Measurements from ENCODE around the gene PPIL4. TPM values are rescaled to one million over a fixed set of nuclear protein-coding genes. Genes with fewer than 3 reads are reported as not detected.

Gene PPIL4
- total RNA-seq, 1 experiment from 2014 or later, result 27.7 TPM

DNA sequence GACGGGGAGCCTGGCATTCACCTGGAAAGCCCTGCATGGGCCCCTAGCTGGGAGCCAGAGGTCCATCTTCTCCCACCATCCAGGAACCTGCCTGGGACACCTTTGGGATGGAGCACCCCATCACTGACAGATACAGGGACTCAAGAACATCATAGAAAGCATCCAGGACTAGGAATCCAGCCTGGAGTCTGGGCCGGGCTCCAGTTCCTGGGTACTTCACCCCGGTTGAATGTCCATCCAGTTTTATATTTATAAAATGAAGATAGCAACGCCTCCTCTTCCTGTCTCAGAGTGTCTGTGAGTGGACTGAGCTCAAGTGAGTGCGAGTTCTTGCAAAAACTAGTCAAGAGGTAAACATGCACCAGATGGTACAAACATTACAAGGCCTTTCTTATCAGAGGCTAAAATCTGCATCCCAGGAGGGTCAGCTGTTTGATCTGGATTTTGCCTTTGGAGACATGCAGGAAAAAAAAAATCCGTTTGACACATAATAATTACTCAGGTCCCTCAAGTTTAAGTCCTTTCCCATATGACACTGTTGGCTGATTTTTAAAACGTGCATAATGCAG lies 88.4 kb downstream of the PPIL4 start:
- Mint-ChIP-seq H3K4me3 (no peak overlapping the region), H3K36me3 (no peaks in the 10 kb centered on the region), H3K4me1 (no peaks in the 10 kb centered on the region), H3K27ac (no peak overlapping the region), H3K27me3 (ENCODE audit: low read depth) (peaks cover 13% of the 10 kb centered on the region), H3K9me3 (no peaks in the 10 kb centered on the region)
- DNase-seq (ENCODE audit: low spot score) (no peak), ATAC-seq (no peak)
- POLR2A ChIA-PET, result no interaction called here
- TF ChIP-seq, protein P1, sequence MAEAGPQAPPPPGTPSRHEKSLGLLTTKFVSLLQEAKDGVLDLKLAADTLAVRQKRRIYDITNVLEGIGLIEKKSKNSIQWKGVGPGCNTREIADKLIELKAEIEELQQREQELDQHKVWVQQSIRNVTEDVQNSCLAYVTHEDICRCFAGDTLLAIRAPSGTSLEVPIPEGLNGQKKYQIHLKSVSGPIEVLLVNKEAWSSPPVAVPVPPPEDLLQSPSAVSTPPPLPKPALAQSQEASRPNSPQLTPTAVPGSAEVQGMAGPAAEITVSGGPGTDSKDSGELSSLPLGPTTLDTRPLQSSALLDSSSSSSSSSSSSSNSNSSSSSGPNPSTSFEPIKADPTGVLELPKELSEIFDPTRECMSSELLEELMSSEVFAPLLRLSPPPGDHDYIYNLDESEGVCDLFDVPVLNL (CRISPR knock-in tag; IDR thresholded peaks at IDR 0.05; ENCODE audit: borderline replicate concordance, low read depth), result no peak
- TF ChIP-seq ZNF423 (CRISPR knock-in tag; IDR thresholded peaks at IDR 0.05) (no peak), RORB (CRISPR knock-in tag; IDR thresholded peaks at IDR 0.05) (no peak), ZNF416 (CRISPR knock-in tag; IDR thresholded peaks at IDR 0.05) (no peak), ZNF396 (CRISPR knock-in tag; IDR thresholded peaks at IDR 0.05; ENCODE audit: borderline replicate concordance) (no peak), ZBTB21 (CRISPR knock-in tag; IDR thresholded peaks at IDR 0.05; ENCODE audit: borderline replicate concordance) (no peak), SP1 (CRISPR knock-in tag; conservative IDR thresholded peaks at IDR 0.05) (no peak), CREB1 (CRISPR knock-in tag; IDR thresholded peaks at IDR 0.05) (no peak), SMAD4 (CRISPR knock-in tag; IDR thresholded peaks at IDR 0.05) (no peak), NR3C1 (CRISPR knock-in tag; conservative IDR thresholded peaks at IDR 0.05; ENCODE audit: low read depth) (no peak), ZNF138 (CRISPR knock-in tag; conservative IDR thresholded peaks at IDR 0.05) (no peak), GABPB1 (CRISPR knock-in tag; IDR thresholded peaks at IDR 0.05) (no peak), ZNF263 (CRISPR knock-in tag; IDR thresholded peaks at IDR 0.05; ENCODE audit: low read depth) (no peak)
- TF ChIP-seq, protein P2, sequence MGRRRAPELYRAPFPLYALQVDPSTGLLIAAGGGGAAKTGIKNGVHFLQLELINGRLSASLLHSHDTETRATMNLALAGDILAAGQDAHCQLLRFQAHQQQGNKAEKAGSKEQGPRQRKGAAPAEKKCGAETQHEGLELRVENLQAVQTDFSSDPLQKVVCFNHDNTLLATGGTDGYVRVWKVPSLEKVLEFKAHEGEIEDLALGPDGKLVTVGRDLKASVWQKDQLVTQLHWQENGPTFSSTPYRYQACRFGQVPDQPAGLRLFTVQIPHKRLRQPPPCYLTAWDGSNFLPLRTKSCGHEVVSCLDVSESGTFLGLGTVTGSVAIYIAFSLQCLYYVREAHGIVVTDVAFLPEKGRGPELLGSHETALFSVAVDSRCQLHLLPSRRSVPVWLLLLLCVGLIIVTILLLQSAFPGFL (CRISPR knock-in tag; IDR thresholded peaks at IDR 0.05; ENCODE audit: borderline replicate concordance), result no peak
- TF ChIP-seq, protein P3, sequence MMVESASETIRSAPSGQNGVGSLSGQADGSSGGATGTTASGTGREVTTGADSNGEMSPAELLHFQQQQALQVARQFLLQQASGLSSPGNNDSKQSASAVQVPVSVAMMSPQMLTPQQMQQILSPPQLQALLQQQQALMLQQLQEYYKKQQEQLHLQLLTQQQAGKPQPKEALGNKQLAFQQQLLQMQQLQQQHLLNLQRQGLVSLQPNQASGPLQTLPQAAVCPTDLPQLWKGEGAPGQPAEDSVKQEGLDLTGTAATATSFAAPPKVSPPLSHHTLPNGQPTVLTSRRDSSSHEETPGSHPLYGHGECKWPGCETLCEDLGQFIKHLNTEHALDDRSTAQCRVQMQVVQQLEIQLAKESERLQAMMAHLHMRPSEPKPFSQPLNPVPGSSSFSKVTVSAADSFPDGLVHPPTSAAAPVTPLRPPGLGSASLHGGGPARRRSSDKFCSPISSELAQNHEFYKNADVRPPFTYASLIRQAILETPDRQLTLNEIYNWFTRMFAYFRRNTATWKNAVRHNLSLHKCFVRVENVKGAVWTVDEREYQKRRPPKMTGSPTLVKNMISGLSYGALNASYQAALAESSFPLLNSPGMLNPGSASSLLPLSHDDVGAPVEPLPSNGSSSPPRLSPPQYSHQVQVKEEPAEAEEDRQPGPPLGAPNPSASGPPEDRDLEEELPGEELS (CRISPR knock-in tag; IDR thresholded peaks at IDR 0.05), result no peak
- TF ChIP-seq, protein P4, sequence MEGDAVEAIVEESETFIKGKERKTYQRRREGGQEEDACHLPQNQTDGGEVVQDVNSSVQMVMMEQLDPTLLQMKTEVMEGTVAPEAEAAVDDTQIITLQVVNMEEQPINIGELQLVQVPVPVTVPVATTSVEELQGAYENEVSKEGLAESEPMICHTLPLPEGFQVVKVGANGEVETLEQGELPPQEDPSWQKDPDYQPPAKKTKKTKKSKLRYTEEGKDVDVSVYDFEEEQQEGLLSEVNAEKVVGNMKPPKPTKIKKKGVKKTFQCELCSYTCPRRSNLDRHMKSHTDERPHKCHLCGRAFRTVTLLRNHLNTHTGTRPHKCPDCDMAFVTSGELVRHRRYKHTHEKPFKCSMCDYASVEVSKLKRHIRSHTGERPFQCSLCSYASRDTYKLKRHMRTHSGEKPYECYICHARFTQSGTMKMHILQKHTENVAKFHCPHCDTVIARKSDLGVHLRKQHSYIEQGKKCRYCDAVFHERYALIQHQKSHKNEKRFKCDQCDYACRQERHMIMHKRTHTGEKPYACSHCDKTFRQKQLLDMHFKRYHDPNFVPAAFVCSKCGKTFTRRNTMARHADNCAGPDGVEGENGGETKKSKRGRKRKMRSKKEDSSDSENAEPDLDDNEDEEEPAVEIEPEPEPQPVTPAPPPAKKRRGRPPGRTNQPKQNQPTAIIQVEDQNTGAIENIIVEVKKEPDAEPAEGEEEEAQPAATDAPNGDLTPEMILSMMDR (IDR thresholded peaks at IDR 0.05), result no peak
- CTCF ChIA-PET, result interaction anchor here (1.4 kb wide), 1 partner anchor 26 kb away, joined by 4 read pairs; no protein-coding TSS in a partner anchor

DNA sequence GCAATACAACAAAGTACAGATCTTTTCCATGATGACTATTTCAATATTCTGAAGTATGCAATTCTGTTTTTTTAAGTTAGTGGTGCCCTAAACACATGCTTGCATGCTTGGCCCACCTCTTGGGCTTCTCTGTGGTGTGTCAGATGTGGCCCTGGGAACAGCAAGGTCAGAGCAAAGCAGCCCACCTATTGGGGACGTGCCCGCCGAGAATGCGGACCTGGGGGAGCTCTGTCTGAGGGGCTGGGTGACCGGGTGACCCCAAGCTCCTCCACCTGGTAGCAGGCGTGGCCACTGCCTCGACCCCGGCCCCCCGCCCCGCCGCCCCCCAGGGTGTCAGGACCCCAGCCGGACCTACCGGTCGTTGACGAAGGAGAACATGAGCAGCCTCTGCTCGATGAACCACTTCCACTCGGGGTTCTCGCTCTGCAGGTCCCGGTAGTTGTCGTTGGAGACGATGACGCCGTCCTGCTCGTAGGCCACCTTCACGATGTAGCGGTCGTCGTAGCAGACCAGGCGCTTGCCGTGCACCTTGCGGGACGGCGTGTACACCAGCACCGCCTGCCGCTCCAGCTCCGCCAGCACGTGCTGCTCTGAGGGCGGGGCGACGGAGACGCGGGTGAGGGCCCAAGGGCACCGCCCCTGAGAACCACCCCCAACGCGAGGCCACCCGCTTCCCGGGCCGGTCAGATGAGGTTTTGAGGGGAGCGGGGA lies 89.4 kb downstream of the PPIL4 start:
- H3K27me3 Mint-ChIP-seq (ENCODE audit: low read depth), result peaks cover 22% of the 10 kb centered on the region
- CTCF ChIA-PET, result no interaction called here
- no peak for ATAC-seq
- no peak for TF ChIP-seq ZNF416 (CRISPR knock-in tag; IDR thresholded peaks at IDR 0.05)
- no peak for TF ChIP-seq ELF4 (CRISPR knock-in tag; IDR thresholded peaks at IDR 0.05; ENCODE audit: low read depth)
- TF ChIP-seq RELA (CRISPR knock-in tag; IDR thresholded peaks at IDR 0.05; ENCODE audit: borderline replicate concordance), result no peak
- TF ChIP-seq, protein P5, sequence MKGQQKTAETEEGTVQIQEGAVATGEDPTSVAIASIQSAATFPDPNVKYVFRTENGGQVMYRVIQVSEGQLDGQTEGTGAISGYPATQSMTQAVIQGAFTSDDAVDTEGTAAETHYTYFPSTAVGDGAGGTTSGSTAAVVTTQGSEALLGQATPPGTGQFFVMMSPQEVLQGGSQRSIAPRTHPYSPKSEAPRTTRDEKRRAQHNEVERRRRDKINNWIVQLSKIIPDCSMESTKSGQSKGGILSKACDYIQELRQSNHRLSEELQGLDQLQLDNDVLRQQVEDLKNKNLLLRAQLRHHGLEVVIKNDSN (CRISPR knock-in tag; IDR thresholded peaks at IDR 0.05), result no peak
- no peak for TF ChIP-seq TP53 (CRISPR knock-in tag; IDR thresholded peaks at IDR 0.05)
- no peak for TF ChIP-seq ZNF138 (CRISPR knock-in tag; conservative IDR thresholded peaks at IDR 0.05)
- TF ChIP-seq, protein P6, sequence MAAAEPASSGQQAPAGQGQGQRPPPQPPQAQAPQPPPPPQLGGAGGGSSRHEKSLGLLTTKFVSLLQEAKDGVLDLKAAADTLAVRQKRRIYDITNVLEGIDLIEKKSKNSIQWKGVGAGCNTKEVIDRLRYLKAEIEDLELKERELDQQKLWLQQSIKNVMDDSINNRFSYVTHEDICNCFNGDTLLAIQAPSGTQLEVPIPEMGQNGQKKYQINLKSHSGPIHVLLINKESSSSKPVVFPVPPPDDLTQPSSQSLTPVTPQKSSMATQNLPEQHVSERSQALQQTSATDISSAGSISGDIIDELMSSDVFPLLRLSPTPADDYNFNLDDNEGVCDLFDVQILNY (CRISPR knock-in tag; IDR thresholded peaks at IDR 0.05), result no peak
- no peak for TF ChIP-seq CBFB (CRISPR knock-in tag; IDR thresholded peaks at IDR 0.05; ENCODE audit: low read depth)
- TF ChIP-seq, protein P7, sequence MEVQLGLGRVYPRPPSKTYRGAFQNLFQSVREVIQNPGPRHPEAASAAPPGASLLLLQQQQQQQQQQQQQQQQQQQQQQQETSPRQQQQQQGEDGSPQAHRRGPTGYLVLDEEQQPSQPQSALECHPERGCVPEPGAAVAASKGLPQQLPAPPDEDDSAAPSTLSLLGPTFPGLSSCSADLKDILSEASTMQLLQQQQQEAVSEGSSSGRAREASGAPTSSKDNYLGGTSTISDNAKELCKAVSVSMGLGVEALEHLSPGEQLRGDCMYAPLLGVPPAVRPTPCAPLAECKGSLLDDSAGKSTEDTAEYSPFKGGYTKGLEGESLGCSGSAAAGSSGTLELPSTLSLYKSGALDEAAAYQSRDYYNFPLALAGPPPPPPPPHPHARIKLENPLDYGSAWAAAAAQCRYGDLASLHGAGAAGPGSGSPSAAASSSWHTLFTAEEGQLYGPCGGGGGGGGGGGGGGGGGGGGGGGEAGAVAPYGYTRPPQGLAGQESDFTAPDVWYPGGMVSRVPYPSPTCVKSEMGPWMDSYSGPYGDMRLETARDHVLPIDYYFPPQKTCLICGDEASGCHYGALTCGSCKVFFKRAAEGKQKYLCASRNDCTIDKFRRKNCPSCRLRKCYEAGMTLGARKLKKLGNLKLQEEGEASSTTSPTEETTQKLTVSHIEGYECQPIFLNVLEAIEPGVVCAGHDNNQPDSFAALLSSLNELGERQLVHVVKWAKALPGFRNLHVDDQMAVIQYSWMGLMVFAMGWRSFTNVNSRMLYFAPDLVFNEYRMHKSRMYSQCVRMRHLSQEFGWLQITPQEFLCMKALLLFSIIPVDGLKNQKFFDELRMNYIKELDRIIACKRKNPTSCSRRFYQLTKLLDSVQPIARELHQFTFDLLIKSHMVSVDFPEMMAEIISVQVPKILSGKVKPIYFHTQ (CRISPR knock-in tag; IDR thresholded peaks at IDR 0.05), result no peak

More for the DNA sequence above, 89.4 kb downstream of the PPIL4 start:
- no peaks in the 10 kb centered on the region for H3K9me3 Mint-ChIP-seq
- H3K4me3 Mint-ChIP-seq, result no peak overlapping the region
- H3K36me3 Mint-ChIP-seq, result no peaks in the 10 kb centered on the region
- POLR2A ChIA-PET, result no interaction called here
- no peak for DNase-seq (ENCODE audit: low spot score)
- H3K27ac Mint-ChIP-seq, result no peak overlapping the region
- H3K4me1 Mint-ChIP-seq, result no peaks in the 10 kb centered on the region

Measured in WTC11 (cell line).